Astrocyte (in vitro differentiated cells and primary cell): ENCODE results near the gene PLEKHA8.

ENCODE experiments used
- EZH2 ChIP-seq: IDR thresholded peaks from 2 replicates; pipeline ENCODE4 v1.6.1; 2012; ENCODE audit warnings: mild to moderate bottlenecking, low read length, inconsistent platforms; ENCODE audit not compliant: insufficient read depth
- TF ChIP-seq, protein P1 (sequence below): IDR thresholded peaks from 2 replicates; pipeline ENCODE4 v1.5.1; 2011; ENCODE audit warnings: low read depth, mild to moderate bottlenecking, inconsistent platforms, low read length, moderate library complexity; ENCODE audit not compliant: insufficient read depth

DNA sequence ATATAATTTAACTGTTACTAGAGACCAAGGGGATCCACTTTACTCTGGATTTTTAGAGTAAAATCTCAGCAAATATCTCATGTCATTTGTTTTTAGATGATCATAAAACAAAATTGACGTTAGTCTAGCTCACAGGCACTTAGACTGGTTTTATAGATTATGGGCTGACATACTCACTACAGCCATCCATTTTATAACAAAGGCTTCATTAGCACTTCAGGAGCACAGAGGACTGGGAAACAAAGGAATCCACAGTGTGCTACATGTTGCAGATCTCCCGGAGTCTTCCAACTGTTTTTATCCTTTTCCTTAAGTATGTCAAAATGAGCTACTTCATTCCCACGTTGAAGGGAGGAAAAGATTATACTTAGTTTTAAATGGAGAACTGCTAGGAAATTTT, 22.7 kb upstream of the PLEKHA8 start:
- TF ChIP-seq, protein P1, sequence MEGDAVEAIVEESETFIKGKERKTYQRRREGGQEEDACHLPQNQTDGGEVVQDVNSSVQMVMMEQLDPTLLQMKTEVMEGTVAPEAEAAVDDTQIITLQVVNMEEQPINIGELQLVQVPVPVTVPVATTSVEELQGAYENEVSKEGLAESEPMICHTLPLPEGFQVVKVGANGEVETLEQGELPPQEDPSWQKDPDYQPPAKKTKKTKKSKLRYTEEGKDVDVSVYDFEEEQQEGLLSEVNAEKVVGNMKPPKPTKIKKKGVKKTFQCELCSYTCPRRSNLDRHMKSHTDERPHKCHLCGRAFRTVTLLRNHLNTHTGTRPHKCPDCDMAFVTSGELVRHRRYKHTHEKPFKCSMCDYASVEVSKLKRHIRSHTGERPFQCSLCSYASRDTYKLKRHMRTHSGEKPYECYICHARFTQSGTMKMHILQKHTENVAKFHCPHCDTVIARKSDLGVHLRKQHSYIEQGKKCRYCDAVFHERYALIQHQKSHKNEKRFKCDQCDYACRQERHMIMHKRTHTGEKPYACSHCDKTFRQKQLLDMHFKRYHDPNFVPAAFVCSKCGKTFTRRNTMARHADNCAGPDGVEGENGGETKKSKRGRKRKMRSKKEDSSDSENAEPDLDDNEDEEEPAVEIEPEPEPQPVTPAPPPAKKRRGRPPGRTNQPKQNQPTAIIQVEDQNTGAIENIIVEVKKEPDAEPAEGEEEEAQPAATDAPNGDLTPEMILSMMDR: no peak
- no peak for TF ChIP-seq EZH2
